Smooth muscle cell (in vitro differentiated cells): ENCODE data around the gene VAT1. TPM values are rescaled to one million over a fixed set of nuclear protein-coding genes. Genes with fewer than 3 reads are reported as not detected.

Source experiments
- DNase-seq: peaks from one replicate; lab custom pipeline; 2025; ENCODE audit not compliant: unreplicated experiment; lab: John Stamatoyannopoulos, UW
- H2AFZ ChIP-seq: fragments of 200-600 bp; sonication (generic); 2 replicates; pipeline ENCODE4 v1.6.0; 2016; ENCODE audit warnings: antibody characterized with exemption, low read depth, mild to moderate bottlenecking
- H3F3A ChIP-seq: fragments of 200-600 bp; sonication (generic); 2 replicates; pipeline ENCODE4 v1.6.0; 2017; ENCODE audit warnings: antibody characterized with exemption, low read depth
- H3K27ac ChIP-seq: fragments of 200-600 bp; sonication (generic); 2 replicates; pipeline ENCODE4 v1.5.1; 2016; ENCODE audit warnings: low read depth, mild to moderate bottlenecking
- H3K27me3 ChIP-seq: fragments of 200-600 bp; sonication (generic); 2 replicates; pipeline ENCODE4 v1.6.1; 2016; ENCODE audit warnings: low read depth, mild to moderate bottlenecking
- H3K36me3 ChIP-seq: fragments of 200-600 bp; sonication (generic); 2 replicates; pipeline ENCODE4 v1.5.1; 2016; ENCODE audit warnings: low read depth
- H3K4me1 ChIP-seq: fragments of 200-600 bp; sonication (generic); 2 replicates; pipeline ENCODE4 v1.5.1; 2016; ENCODE audit warnings: low read depth
- H3K4me2 ChIP-seq: fragments of 200-600 bp; sonication (generic); 2 replicates; pipeline ENCODE4 v1.6.0; 2016; ENCODE audit warnings: mild to moderate bottlenecking
- H3K4me3 ChIP-seq: fragments of 200-600 bp; sonication (generic); 2 replicates; pipeline ENCODE4 v1.5.1; 2016; ENCODE audit warnings: mild to moderate bottlenecking
- H3K79me2 ChIP-seq: fragments of 200-600 bp; sonication (generic); 2 replicates; pipeline ENCODE4 v1.6.0; 2016; ENCODE audit warnings: low read depth, mild to moderate bottlenecking
- H3K9ac ChIP-seq: fragments of 200-600 bp; sonication (generic); 2 replicates; pipeline ENCODE4 v1.6.0; 2016; ENCODE audit warnings: low read depth
- H3K9me3 ChIP-seq: fragments of 200-600 bp; sonication (generic); replicated peaks from 2 replicates; pipeline ENCODE4 v1.5.1; 2016; ENCODE audit warnings: low read depth
- H4K20me1 ChIP-seq: fragments of 200-600 bp; sonication (generic); 2 replicates; pipeline ENCODE4 v1.6.0; 2016; ENCODE audit warnings: low read depth
- CTCF ChIP-seq: fragments of 200-600 bp; sonication (generic); IDR thresholded peaks from 2 replicates; pipeline ENCODE4 v1.5.1; 2017; ENCODE audit warnings: borderline replicate concordance, mild to moderate bottlenecking, antibody characterized with exemption; ENCODE audit not compliant: insufficient read depth, poor library complexity, severe bottlenecking
- WGBS: methylation state at CpG from one replicate; pipeline ENCODE4 v1.1.7; 2016; ENCODE audit warnings: low lambda C conversion rate; 5-methylcytosine and 5-hydroxymethylcytosine counted together
- polyA plus RNA-seq: library from polyadenylated mRNA; unstranded; fragments of >200 nt; fragmentation: Nextera tagmentation; extraction: Ambion mirVana; gene quantifications from 2 replicates; pipeline ENCODE4 v1.2.1, GENCODE V29; 2016
- total RNA-seq: library from RNA; depleted of rRNA; stranded (reverse); fragments of >200 nt; gene quantifications from 2 replicates; pipeline ENCODE4 v1.2.3, GENCODE V29; 2014

VAT1 gene
- total and polyA plus RNA-seq, 2 experiments from 2014 or later: 146 to 229 TPM

- Histone ChIP-seq H3K4me2 (peak overlapping the region; percentile 100), H3F3A (peaks cover 8% of the 10 kb centered on the region), H3K79me2 (peaks cover 29% of the 10 kb centered on the region), H4K20me1 (peaks cover 42% of the 10 kb centered on the region), H3K27ac (peak overlapping the region; percentile 92), H2AFZ (no peak overlapping the region), H3K36me3 (no peaks in the 10 kb centered on the region), H3K4me3 (no peak overlapping the region), H3K4me1 (peaks cover 6% of the 10 kb centered on the region), H3K27me3 (no peaks in the 10 kb centered on the region), H3K9ac (no peak overlapping the region), H3K9me3 (no peaks in the 10 kb centered on the region)
- no peak for DNase-seq
- no peak for TF ChIP-seq CTCF
- WGBS: 45% methylated on average over 7 of the region's 7 CpGs
Observed at GRCh38 chr17:43019418-43019817, 2.8 kb downstream of the VAT1 start.

- DNase-seq: no peak
- H3K4me1 ChIP-seq: peaks cover 6% of the 10 kb centered on the region
- no peaks in the 10 kb centered on the region for H3K36me3 ChIP-seq
- 71% methylated on average over 4 of the region's 4 CpGs for WGBS
- no peaks in the 10 kb centered on the region for H3K27me3 ChIP-seq
- no peak overlapping the region for H2AFZ ChIP-seq
- H3K27ac ChIP-seq: no peak overlapping the region
- H3K79me2 ChIP-seq: peaks cover 29% of the 10 kb centered on the region
- peaks cover 42% of the 10 kb centered on the region for H4K20me1 ChIP-seq
- H3F3A ChIP-seq: peaks cover 5% of the 10 kb centered on the region
- TF ChIP-seq CTCF: no peak
- no peak overlapping the region for H3K4me3 ChIP-seq
- H3K4me2 ChIP-seq: peak overlapping the region; percentile 100
- no peaks in the 10 kb centered on the region for H3K9me3 ChIP-seq
- H3K9ac ChIP-seq: no peak overlapping the region
Observed at GRCh38 chr17:43018932-43019331, 3.3 kb downstream of the VAT1 start.

GRCh38 chr17:43018008-43018853 lies 4.0 kb downstream of the VAT1 start:
- Histone ChIP-seq H3K4me1 (peaks cover 6% of the 10 kb centered on the region), H3K9me3 (no peaks in the 10 kb centered on the region), H3K79me2 (peaks cover 29% of the 10 kb centered on the region), H4K20me1 (peaks cover 42% of the 10 kb centered on the region), H3K9ac (no peak overlapping the region), H3K36me3 (no peaks in the 10 kb centered on the region), H3F3A (peaks cover 5% of the 10 kb centered on the region), H2AFZ (no peak overlapping the region), H3K4me2 (no peak overlapping the region), H3K4me3 (no peak overlapping the region), H3K27me3 (no peaks in the 10 kb centered on the region), H3K27ac (no peak overlapping the region)
- TF ChIP-seq CTCF: no peak
- no peak for DNase-seq
- 87% methylated on average over 19 of the region's 19 CpGs for WGBS
